Measurements from ENCODE around the gene MIER1.

The MIER1 gene

GRCh38 chr1:66996018-66996682 lies 71.4 kb downstream of the MIER1 start:
- Histone ChIP-seq H3K4me1 (ENCODE audit: control insufficient read depth, insufficient read depth, low read length) (no peaks in the 10 kb centered on the region), H3K27ac (ENCODE audit: extremely low read depth, low read depth, low read length) (no peak overlapping the region), H3K36me3 (ENCODE audit: control insufficient read depth in 2 of 2, insufficient read depth in 1 of 2, low read length in 2 of 2) (peaks cover 8 to 59% of the 10 kb centered on the region in 2 experiments), H3K9me3 (ENCODE audit: control insufficient read depth, insufficient read depth, low read depth, low read length) (no peaks in the 10 kb centered on the region), H3K4me3 (ENCODE audit: low read depth, low read length) (no peak overlapping the region)
- no peak for TF ChIP-seq GLI4 (tag by site-specific recombination; IDR thresholded peaks at IDR 0.05)
- TF ChIP-seq ZNF2 (tag by site-specific recombination; IDR thresholded peaks at IDR 0.05) = peak; percentile 67; the same call in 1 of the 2 replicates
- TF ChIP-seq PRDM1 (tag by site-specific recombination; IDR thresholded peaks at IDR 0.05) = peak; percentile 83
- peak; percentile 87 for TF ChIP-seq ZNF654 (tag by site-specific recombination; IDR thresholded peaks at IDR 0.05; ENCODE audit: low read depth)
- TF ChIP-seq CTCF (tag by site-specific recombination; IDR thresholded peaks at IDR 0.05) = peak; percentile 65; the same call in 1 of the 2 replicates
- peak; percentile 45; the same call in 1 of the 2 replicates for TF ChIP-seq TRIM28 (IDR thresholded peaks at IDR 0.05; ENCODE audit: borderline replicate concordance, low read length)
- peak; percentile 73 for TF ChIP-seq ZNF660 (tag by site-specific recombination; IDR thresholded peaks at IDR 0.05)
- TF ChIP-seq ZNF548 (tag by site-specific recombination; IDR thresholded peaks at IDR 0.05) = no peak
- 0 out of 2 replicates have a peak, but pooled peaks have one; percentile 30 for TF ChIP-seq ZSCAN30 (tag by site-specific recombination; IDR thresholded peaks at IDR 0.05)
- POLR2A ChIA-PET = interaction anchor here (0.9 to 1.3 kb wide), 2 partner anchors 57 to 153 kb away, joined by 3 to 4 read pairs; no protein-coding TSS in a partner anchor
- CTCF ChIA-PET = interaction anchor here (0.5 to 3.5 kb wide), 32 partner anchors 9 to 809 kb away, joined by 3 to 56 read pairs (median 3); partner anchors contain the start of gene SLC35D1

GRCh38 chr1:66998972-66999371 lies 74.2 kb downstream of the MIER1 start:
- Histone ChIP-seq H3K27ac (ENCODE audit: extremely low read depth, low read depth, low read length) (no peak overlapping the region), H3K4me1 (ENCODE audit: control insufficient read depth, insufficient read depth, low read length) (no peaks in the 10 kb centered on the region), H3K4me3 (ENCODE audit: low read depth, low read length) (no peak overlapping the region), H3K36me3 (ENCODE audit: control insufficient read depth in 2 of 2, insufficient read depth in 1 of 2, low read length in 2 of 2) (peaks cover 8 to 67% of the 10 kb centered on the region in 2 experiments), H3K9me3 (ENCODE audit: control insufficient read depth, insufficient read depth, low read depth, low read length) (no peaks in the 10 kb centered on the region)
- TF ChIP-seq YY2 (tag by site-specific recombination; IDR thresholded peaks at IDR 0.05) = no peak
- no peak for TF ChIP-seq ZNF548 (tag by site-specific recombination; IDR thresholded peaks at IDR 0.05)
- ChIA-PET POLR2A (no interaction called here), CTCF (no interaction called here)

- ChIA-PET POLR2A (no interaction called here), CTCF (interaction anchor here (0.6 to 4.1 kb wide), 3 partner anchors 94 to 214 kb away, joined by 3 to 16 read pairs (median 6); no protein-coding TSS in a partner anchor)
- Histone ChIP-seq H3K9me3 (ENCODE audit: control insufficient read depth, insufficient read depth, low read depth, low read length) (no peaks in the 10 kb centered on the region), H3K36me3 (ENCODE audit: control insufficient read depth in 2 of 2, insufficient read depth in 1 of 2, low read length in 2 of 2) (peaks cover 8 to 74% of the 10 kb centered on the region in 2 experiments), H3K27ac (ENCODE audit: extremely low read depth, low read depth, low read length) (no peak overlapping the region), H3K4me3 (ENCODE audit: low read depth, low read length) (no peak overlapping the region), H3K4me1 (ENCODE audit: control insufficient read depth, insufficient read depth, low read length) (no peaks in the 10 kb centered on the region)
- TF ChIP-seq ZBTB20 (tag by site-specific recombination; IDR thresholded peaks at IDR 0.05) (no peak), ZBTB49 (tag by site-specific recombination; IDR thresholded peaks at IDR 0.05; ENCODE audit: low read depth) (no peak), ZNF623 (tag by site-specific recombination; IDR thresholded peaks at IDR 0.05) (no peak)
Observed at GRCh38 chr1:66999640-67000400, 75.0 kb downstream of the MIER1 start.

Measured in HEK293 (cell line).